ENCODE data around the gene MCFD2. TPM values are rescaled to one million over a fixed set of nuclear protein-coding genes. Genes with fewer than 3 reads are reported as not detected.

The MCFD2 gene
- total and polyA plus RNA-seq, 4 experiments from 2014 or later: 25.1 to 43.8 (median 34.2) TPM

Other genes starting within 250 kb of the MCFD2 start
- gene SOCS5, start 216.5 kb downstream of the MCFD2 start, total RNA-seq: 10 to 100 TPM; 13.3 to 13.6 TPM
- 1 to 10 TPM; 4.0 to 5.1 TPM for gene SOCS5, start 216.5 kb downstream of the MCFD2 start, polyA plus RNA-seq
- 10 to 100 TPM; 44.5 to 44.8 TPM for gene TTC7A, start 25.4 kb upstream of the MCFD2 start, total RNA-seq
- gene TTC7A, start 25.4 kb upstream of the MCFD2 start, polyA plus RNA-seq: 10 to 100 TPM in 1 of 2 donors, 1 to 10 TPM in 1; 8.6 to 24.9 TPM
- under 1 TPM; 0.58 to 0.72 TPM for gene STPG4, start 239.5 kb upstream of the MCFD2 start, total RNA-seq
- not detected for gene STPG4, start 239.5 kb upstream of the MCFD2 start, polyA plus RNA-seq

Data from CD4-positive, alpha-beta memory T cell (primary cell).